ENCODE data around the gene ANKRD24.
"Not testable (repeated sequence)": the region's sequence is repeated elsewhere in the genome, so short reads cannot be mapped to it uniquely, and the experiment has no call there.

ANKRD24 gene

DNA sequence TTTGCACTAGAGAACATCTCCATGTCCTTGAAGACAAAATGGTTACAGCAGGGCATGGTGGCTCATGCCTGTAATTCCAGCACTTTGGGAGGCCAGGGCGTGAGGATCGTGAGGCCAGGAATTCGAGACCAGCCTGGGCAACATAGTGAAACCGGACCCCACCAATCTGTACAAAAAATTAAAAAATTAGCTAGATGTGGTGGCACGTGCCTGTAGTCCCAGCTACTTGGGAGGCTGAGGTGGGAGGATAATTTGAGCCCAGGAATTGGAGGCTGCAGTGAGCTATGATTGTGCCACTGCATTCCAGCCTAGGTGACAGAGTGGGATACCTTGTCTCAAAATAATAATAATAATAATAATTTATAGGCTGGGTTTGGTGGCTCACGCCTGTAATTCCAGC, 47.7 kb downstream of the ANKRD24 start:
- not testable (repeated sequence) for DNase-seq (ENCODE audit: low spot score)

GRCh38 chr19:4231521-4231920, 49.0 kb downstream of the ANKRD24 start:
- DNase-seq (ENCODE audit: low spot score): not testable (repeated sequence)

DNA sequence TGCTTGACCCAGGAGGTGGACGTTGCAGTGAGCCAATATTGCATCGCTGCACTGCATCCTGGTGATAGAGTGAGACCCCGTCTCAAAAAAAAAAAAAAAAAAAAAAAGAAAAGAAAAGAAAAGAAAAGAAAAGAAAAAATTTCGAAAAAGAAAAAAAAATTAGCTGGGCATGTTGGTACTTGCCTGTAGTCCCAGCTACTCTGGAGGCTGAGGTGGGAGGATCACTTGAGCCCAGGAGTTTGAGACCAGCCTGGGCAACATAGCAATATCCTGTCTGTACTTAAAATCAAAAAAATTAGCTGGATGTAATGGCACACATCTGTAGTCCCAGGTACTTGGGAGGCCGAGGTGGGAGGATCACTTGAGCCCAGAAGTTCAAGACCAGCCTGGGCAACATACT, 49.6 kb downstream of the ANKRD24 start:
- DNase-seq (ENCODE audit: low spot score): not testable (repeated sequence)

- no peak for DNase-seq (ENCODE audit: low spot score)
These were observed 50.3 kb downstream of the ANKRD24 start for GRCh38 chr19:4232614-4233281.

- DNase-seq (ENCODE audit: low spot score): no peak
These were observed 50.9 kb downstream of the ANKRD24 start for GRCh38 chr19:4233282-4233853.

DNA sequence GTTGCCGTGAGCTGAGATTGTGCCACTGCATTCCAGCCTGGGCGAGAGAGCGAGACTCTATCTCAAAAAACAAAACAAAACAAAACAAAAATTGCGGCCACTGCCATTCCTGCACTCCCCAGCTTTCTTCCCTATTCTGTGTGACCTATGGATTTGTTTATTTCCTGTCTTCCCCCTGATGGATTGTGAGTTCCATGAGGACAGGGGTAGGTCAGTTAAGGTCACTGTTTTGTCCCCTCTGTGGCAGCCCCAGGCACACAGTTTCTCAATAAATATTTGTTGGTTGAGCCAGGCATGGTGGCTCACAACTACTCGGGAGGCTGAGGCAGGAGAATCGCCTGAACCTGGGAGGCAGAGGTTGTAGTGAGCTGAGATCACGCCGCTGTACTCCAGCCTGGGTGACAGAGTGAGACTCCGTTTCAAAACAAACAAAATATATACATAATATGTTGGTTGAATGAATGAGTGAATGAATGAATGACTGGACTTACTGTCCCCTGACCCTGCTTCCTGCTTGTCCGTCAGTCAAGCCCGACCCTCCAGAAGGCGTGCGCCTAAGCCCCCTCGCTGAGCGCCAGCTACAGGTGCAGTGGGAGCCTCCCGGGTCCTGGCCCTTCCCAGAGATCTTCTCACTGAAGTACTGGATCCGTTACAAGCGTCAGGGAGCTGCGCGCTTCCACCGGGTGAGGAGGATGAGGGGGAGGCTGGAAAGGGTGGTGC, 51.8 kb downstream of the ANKRD24 start:
- DNase-seq (ENCODE audit: low spot score): no peak

DNA sequence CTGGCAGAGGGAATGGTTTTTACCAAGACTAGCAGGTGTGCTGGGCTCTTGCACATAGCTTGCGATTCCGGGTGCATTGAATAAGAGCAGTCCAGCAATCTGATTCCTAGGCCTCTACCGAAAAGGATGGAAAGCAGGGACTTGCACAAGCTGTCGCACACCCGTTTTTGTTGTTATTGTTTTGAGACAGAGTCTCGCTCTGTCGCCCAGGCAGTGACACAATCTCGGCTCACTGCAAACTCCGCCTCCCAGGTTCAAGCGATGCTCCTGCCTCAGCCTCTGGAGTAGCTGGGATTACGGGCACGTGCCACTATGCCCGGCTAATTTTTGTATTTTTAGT, 52.3 kb downstream of the ANKRD24 start:
- no peak for DNase-seq (ENCODE audit: low spot score)

- not testable (repeated sequence) for DNase-seq (ENCODE audit: low spot score)
These were observed 55.0 kb downstream of the ANKRD24 start for GRCh38 chr19:4237510-4237909.

DNA sequence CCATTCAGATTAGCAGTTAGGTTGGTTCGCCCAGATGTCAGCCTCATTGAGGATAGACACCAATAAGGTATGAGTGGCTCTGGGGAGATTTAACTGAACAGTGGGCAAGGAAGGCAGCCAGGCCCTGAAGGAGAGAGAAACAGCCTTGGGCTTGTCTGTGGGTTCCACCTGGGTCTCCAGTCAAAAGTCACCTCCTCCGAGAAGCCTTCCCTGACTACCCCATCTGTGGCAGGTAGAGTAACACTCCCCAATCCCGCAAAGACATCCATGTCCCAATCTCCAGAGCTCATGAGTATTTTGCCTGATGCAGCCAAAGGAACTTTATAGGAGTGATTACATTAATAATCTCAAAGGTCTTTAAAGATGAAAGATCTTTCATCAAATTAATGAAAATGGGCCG, 56.3 kb downstream of the ANKRD24 start:
- DNase-seq (ENCODE audit: low spot score): no peak

DNA sequence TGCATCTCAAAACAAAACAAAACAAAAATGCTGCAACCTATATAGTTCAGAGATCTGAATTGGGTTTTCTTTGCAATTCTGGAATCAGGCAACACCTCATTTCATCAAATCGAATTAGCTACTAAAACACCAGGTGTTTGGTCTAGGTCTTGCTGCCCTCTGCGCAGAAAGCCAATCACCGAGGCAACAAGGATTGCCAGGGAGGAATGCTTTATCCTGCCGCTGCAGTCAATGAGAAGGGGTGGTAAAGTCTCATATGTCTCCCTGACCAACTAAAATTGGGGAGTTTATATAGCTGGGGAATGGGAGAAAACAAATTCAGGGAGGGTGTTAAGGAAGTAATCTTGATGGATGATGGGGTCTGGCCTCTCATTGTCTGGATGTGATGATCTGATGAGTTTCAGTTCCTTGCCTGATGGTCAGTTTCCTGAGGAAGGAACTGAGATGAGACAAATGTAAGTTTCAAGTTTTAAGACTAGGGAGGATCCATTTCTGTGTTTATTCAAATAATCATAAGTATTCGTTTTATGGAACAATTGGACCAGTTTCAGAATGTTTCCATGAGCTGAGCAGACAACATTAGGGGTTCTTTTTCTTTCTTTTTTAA, 59.4 kb downstream of the ANKRD24 start:
- DNase-seq (ENCODE audit: low spot score): peak; percentile 53

DNA sequence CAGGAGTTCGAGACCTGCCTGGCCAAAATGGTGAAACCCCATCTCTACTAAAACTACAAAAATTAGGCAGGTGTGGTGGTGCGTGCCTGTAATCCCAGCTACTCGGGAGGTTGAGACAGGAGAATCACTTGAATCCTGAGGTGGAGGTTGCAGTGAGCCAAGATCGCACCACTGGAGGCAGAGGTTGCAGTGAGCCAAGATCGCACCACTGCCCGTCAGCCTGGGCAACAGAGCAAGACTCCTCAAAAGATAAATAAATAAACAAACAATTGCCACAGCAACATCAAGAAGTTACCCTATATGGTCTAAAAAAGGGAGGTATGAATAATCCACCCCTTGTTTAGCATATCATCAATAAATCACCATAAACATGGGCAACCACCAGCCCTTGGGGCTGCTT, 63.4 kb downstream of the ANKRD24 start:
- DNase-seq (ENCODE audit: low spot score): not testable (repeated sequence)

DNA sequence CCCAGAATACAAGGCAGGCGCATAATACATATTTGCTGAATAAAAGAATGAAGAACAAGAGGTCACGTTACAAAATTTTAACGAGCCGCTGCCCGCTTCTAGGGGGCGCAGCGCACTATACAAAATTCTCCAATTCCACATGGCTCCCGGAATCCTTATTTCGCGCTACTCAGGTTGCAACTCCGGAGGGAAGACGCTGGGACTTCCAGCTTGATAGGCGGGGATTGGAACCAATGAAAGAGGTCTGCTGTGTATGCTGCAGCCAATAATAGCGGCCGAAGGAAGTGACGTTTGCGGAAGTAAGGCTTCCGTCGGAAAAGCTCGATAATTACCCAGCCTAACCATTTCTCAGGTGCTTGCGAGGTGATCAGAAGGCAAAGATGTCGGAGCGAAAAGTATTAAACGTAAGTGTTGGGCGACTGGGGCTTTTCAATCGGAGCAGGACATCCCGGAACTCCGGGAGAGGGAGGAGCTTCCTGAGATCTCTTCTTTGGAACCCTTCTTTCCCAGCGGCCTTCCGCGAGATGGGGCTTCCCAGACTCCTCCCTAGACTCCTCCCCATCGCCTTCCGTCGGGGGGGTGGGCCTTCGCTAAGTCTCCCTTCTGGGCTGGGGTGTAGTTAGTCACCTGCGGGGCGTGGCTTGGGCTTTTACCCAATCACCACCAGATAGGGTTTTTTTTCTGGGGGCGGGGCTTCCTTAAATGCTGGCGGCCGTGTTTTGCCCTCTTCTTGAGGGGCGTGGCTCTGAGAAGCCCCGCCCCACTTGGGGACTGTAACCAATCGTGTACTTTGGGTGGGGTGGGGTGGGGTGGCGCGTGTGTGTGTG, 64.5 kb downstream of the ANKRD24 start, which contains the start of gene YJU2:
Gene YJU2, plus strand, starts transcription at position 314 of the 827 bp plus-strand sequence. Its CDS starts 67 bp downstream, at position 381.
- DNase-seq (ENCODE audit: low spot score): peak; percentile 98

DNA sequence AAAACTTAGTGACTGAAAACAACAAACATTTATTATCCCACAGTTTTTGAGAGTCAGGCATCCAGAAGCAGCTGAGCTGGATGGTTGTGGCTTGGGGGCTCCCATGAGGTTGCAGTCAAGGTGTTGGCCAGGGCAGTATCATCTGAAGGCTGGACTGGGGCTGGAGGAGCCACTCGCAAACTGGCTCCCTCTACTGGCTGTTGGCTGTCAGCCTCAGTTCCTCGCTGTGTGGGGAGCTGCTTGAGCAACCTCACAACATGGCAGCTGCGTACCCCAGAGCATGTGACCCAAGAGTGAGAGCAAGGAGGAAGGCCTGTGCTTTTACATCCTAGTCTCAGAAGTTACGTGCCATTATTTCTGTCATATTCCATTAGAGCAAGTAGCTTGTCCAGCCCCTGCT, 74.1 kb downstream of the ANKRD24 start:
- DNase-seq (ENCODE audit: low spot score): no peak

GRCh38 chr19:4257025-4257424, 74.5 kb downstream of the ANKRD24 start:
- no peak for DNase-seq (ENCODE audit: low spot score)

GRCh38 chr19:4258181-4258580, 75.7 kb downstream of the ANKRD24 start:
- DNase-seq (ENCODE audit: low spot score): no peak

DNA sequence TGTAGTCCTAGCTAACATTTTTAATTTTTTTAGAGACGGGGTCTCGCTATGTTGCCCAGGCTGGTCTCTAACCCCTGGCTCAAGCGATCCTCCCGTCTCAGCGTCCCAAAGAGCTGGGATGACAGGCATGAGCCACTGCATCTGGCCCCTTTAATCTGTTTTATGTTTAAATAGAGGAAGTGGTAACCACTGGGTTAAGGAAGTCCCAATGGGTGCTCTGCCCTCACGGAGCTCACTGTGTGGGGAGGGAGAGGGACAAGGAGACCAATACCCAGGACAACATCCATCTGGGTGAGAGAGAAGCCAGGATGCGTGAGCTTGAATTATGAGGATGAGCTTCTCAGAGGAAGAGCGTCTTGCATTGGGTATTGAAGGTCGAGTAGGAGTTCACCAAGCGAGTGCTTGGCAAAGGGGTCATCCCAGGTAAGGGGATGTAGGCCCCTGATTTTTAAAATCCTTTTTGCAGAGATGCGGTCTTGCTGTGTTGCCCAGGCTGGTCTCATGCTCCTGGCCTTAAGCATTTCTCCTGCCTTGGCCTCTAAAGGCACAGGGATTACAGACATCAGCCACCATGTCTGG, 78.2 kb downstream of the ANKRD24 start:
- no peak for DNase-seq (ENCODE audit: low spot score)

- DNase-seq (ENCODE audit: low spot score): no peak
These were observed 82.3 kb downstream of the ANKRD24 start for GRCh38 chr19:4264812-4265211.

GRCh38 chr19:4266253-4267000, 83.9 kb downstream of the ANKRD24 start:
- DNase-seq (ENCODE audit: low spot score): no peak

- DNase-seq (ENCODE audit: low spot score): no peak
These were observed 84.8 kb downstream of the ANKRD24 start for GRCh38 chr19:4267101-4267900.

Measured in Ammon's horn (tissue), 1 donor.